GM18909 (cell line): ENCODE measurements around the gene CCDC81.
"Not testable (repeated sequence)": the region's sequence is repeated elsewhere in the genome, so short reads cannot be mapped to it uniquely, and the experiment has no call there.

ENCODE experiments used
- ATAC-seq: cut with Tn5 transposase; IDR thresholded peaks from one replicate; pipeline ENCODE4 v1.9.1; 2021; ENCODE audit warnings: mild to moderate bottlenecking; ENCODE audit not compliant: unreplicated experiment, poor library complexity

Gene CCDC81

GRCh38 chr11:86374586-86374985, at the start of gene CCDC81:
TSS of gene CCDC81 (plus strand) at chr11:86374887. CDS start at chr11:86375164, 277 bp downstream.
- ATAC-seq = no peak

GRCh38 chr11:86335131-86335767, 39.4 kb upstream of the CCDC81 start:
- ATAC-seq = no peak

GRCh38 chr11:86337227-86337626, 37.5 kb upstream of the CCDC81 start:
- ATAC-seq = no peak

- ATAC-seq = no peak
Observed at GRCh38 chr11:86341382-86341781, 33.3 kb upstream of the CCDC81 start.

- no peak for ATAC-seq
Observed at GRCh38 chr11:86346513-86346912, 28.2 kb upstream of the CCDC81 start.

GRCh38 chr11:86355256-86355655, 19.4 kb upstream of the CCDC81 start:
- ATAC-seq = no peak

- not testable (repeated sequence) for ATAC-seq
Observed at GRCh38 chr11:86357412-86357811, 17.3 kb upstream of the CCDC81 start.

GRCh38 chr11:86358720-86359119, 16.0 kb upstream of the CCDC81 start:
- no peak for ATAC-seq

- no peak for ATAC-seq
Observed at GRCh38 chr11:86360775-86361395, 13.8 kb upstream of the CCDC81 start.

GRCh38 chr11:86363424-86363823, 11.3 kb upstream of the CCDC81 start:
- ATAC-seq = no peak

- no peak for ATAC-seq
Observed at GRCh38 chr11:86365546-86365945, 9.1 kb upstream of the CCDC81 start.

- no peak for ATAC-seq
Observed at GRCh38 chr11:86369668-86370067, 5.0 kb upstream of the CCDC81 start.

- ATAC-seq = no peak
Observed at GRCh38 chr11:86370171-86370570, 4.5 kb upstream of the CCDC81 start.

GRCh38 chr11:86370922-86371594, 3.6 kb upstream of the CCDC81 start:
- no peak for ATAC-seq

- no peak for ATAC-seq
Observed at GRCh38 chr11:86372041-86372440, 2.6 kb upstream of the CCDC81 start.

GRCh38 chr11:86372586-86372985, 2.1 kb upstream of the CCDC81 start:
- ATAC-seq = no peak

- no peak for ATAC-seq
Observed at GRCh38 chr11:86374069-86374468, 618 bp upstream of the CCDC81 start.

GRCh38 chr11:86377972-86378371, 3.3 kb downstream of the CCDC81 start:
- no peak for ATAC-seq

- no peak for ATAC-seq
Observed at GRCh38 chr11:86380295-86381059, 5.8 kb downstream of the CCDC81 start.

- ATAC-seq = no peak
Observed at GRCh38 chr11:86383041-86383955, 8.6 kb downstream of the CCDC81 start.
